ENCODE measurements around the gene CSTF3. TPM values are rescaled to one million over a fixed set of nuclear protein-coding genes. Genes with fewer than 3 reads are reported as not detected.
"Not testable (repeated sequence)": the region's sequence is repeated elsewhere in the genome, so short reads cannot be mapped to it uniquely, and the experiment has no call there.

Gene CSTF3
- total RNA-seq, 2 donors from 2014 or later = 22.9 to 29.9 TPM

- Histone ChIP-seq H3K4me1 (peaks cover 14% of the 10 kb centered on the region), H3K27ac (peak overlapping the region; percentile 74)
- intact Hi-C loops (cut with DNase I) = loop anchor here (5.0 to 10.0 kb wide), 2 partner anchors 97 to 534 kb away; partner anchors contain the start of gene HIPK3
Observed at GRCh38 chr11:33160587-33160986, 693 bp downstream of the CSTF3 start.

GRCh38 chr11:33160136-33160535 is 1.1 kb downstream of the CSTF3 start:
- no peaks in the 10 kb centered on the region for H3K27me3 ChIP-seq
- H3K36me3 ChIP-seq = no peaks in the 10 kb centered on the region
- TF ChIP-seq, protein P1, sequence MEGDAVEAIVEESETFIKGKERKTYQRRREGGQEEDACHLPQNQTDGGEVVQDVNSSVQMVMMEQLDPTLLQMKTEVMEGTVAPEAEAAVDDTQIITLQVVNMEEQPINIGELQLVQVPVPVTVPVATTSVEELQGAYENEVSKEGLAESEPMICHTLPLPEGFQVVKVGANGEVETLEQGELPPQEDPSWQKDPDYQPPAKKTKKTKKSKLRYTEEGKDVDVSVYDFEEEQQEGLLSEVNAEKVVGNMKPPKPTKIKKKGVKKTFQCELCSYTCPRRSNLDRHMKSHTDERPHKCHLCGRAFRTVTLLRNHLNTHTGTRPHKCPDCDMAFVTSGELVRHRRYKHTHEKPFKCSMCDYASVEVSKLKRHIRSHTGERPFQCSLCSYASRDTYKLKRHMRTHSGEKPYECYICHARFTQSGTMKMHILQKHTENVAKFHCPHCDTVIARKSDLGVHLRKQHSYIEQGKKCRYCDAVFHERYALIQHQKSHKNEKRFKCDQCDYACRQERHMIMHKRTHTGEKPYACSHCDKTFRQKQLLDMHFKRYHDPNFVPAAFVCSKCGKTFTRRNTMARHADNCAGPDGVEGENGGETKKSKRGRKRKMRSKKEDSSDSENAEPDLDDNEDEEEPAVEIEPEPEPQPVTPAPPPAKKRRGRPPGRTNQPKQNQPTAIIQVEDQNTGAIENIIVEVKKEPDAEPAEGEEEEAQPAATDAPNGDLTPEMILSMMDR (IDR thresholded peaks at IDR 0.05) = no peak
- H3K4me3 ChIP-seq = peak overlapping the region; percentile 92
- DNase-seq = no peak
- peaks cover 14% of the 10 kb centered on the region for H3K4me1 ChIP-seq
- peak overlapping the region in 1 of 2 donors; percentile 97 for H3K9ac ChIP-seq (ENCODE audit: low read depth in 2 of 2, low read length in 2 of 2)
- H3K9me3 ChIP-seq = no peaks in the 10 kb centered on the region
- H3K27ac ChIP-seq = no peak overlapping the region
- intact Hi-C loops (cut with DNase I) = loop anchor here (5.0 to 10.0 kb wide), 2 partner anchors 97 to 535 kb away; partner anchors contain the start of gene HIPK3

More at GRCh38 chr11:33160587-33160986, 693 bp downstream of the CSTF3 start:
- H3K9ac ChIP-seq (ENCODE audit: low read depth in 2 of 2, low read length in 2 of 2) = peak overlapping the region; percentile 85 to 97
- H3K4me3 ChIP-seq = peak overlapping the region; percentile 92
- TF ChIP-seq, protein P1 (IDR thresholded peaks at IDR 0.05) = no peak
- DNase-seq = no peak
- no peaks in the 10 kb centered on the region for H3K9me3 ChIP-seq
- no peaks in the 10 kb centered on the region for H3K27me3 ChIP-seq
- H3K36me3 ChIP-seq = no peaks in the 10 kb centered on the region

DNA sequence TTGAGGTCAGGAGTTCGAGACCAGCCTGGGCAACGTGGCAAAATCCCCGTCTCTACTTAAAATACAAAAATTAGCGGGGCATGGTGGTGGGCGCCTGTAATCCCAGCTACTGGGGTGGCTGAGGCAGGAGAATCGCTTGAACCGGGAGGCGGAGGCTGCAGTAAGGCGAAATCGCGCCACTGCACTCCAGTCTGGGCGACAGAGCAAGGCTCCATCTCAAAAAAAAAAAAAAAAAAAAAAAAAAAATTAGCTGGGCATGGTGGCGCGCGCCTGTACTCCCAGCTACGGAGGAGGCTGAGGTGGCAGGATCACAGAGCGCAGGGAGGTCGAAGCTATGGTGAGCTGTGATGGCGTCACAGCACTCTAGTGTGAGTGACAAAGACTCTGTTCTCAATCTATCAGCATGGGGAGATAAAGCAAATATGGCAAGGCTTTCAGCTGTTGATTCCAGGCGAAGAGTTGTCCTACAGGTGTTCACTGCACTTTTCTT is 1.9 kb downstream of the CSTF3 start:
- H3K36me3 ChIP-seq; H3K4me3 ChIP-seq; H3K9me3 ChIP-seq; intact Hi-C loops (cut with DNase I); H3K27ac ChIP-seq; H3K9ac ChIP-seq (ENCODE audit: low read depth in 2 of 2, low read length in 2 of 2); DNase-seq; H3K27me3 ChIP-seq: not testable (repeated sequence)
- peaks cover 14% of the 10 kb centered on the region for H3K4me1 ChIP-seq

DNA sequence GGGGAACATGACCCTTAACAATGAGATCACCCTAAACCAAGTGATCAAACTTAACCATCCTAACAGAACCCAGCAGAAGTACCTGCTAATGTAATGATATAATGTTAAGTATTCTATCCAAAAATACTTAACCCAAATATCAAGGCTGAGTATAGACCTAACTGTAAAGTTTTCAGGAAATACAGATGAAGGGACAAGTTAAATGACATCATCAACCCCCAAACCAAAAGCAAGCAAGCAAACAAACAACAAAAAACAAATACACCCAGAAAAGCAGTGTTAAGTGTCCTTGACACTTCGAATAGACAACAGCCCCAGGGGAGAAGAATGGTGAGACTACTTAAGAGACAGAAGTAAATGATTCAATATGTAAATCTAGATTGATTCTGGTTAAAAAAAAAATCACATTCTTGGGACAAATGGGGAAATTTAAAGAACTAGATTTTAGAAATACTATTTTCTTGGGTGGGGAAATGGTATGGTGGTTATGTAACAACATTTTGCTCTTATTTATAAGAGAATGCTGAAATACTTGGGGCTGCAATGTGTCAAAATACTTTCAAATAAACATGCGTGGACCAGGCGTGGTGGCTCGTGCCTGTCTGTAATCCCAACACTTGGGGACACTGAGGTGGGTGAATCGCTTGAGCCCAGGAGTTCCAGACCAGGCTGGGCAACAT is 2.5 kb downstream of the CSTF3 start:
- intact Hi-C loops (cut with DNase I) = no loop called here
- peaks cover 14% of the 10 kb centered on the region for H3K4me1 ChIP-seq

DNA sequence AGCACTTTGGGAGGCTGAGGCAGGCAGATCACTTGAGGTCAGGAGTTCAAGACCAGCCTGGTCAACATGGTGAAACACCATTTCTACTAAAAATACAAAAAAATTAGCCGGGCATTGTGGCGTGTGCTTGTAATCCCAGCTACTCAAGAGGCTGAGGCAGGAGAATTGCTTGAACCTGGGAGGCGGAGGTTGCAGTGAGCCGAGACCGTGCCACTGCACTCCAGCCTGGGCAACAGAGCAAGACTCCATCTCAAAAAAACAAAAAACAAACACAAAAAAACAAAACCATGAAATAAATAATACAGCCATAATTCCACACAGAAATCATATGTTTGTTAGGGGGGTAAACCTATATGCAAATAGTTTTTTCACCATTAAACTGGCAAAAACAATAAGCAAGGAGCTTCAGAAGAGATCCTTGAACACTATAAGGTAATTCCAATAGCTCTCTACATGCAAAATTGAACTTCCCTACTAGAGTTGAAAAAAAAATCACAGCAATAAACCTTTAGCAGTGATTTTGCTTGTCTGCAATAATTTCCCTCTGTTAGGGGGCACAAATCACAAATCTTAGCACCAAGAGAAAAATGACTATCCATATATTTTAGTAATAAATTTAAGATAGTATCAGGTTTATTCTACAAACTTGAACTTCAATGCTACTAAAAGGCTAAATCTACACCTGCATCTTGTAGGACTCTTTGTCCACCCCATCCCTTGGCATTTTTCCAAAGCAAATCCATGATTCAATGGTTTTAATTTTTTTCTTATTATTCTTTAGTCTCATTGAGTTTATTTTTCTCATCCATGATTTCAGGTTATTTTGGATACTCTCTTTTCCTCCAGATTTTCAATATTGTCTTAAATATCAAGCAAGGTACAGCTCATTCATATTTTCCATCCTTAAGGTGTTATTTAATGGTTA is 3.9 kb downstream of the CSTF3 start:
- peaks cover 14% of the 10 kb centered on the region for H3K4me1 ChIP-seq
- H3K9me3 ChIP-seq = no peaks in the 10 kb centered on the region
- no peaks in the 10 kb centered on the region for H3K27me3 ChIP-seq
- no peak overlapping the region for H3K9ac ChIP-seq (ENCODE audit: low read depth in 2 of 2, low read length in 2 of 2)
- TF ChIP-seq, protein P1 (IDR thresholded peaks at IDR 0.05) = no peak
- no peak for DNase-seq
- H3K27ac ChIP-seq = no peak overlapping the region
- no peak overlapping the region for H3K4me3 ChIP-seq
- intact Hi-C loops (cut with DNase I) = no loop called here
- no peaks in the 10 kb centered on the region for H3K36me3 ChIP-seq

More for the DNA sequence above, 2.5 kb downstream of the CSTF3 start:
- no peaks in the 10 kb centered on the region for H3K9me3 ChIP-seq
- no peaks in the 10 kb centered on the region for H3K36me3 ChIP-seq
- no peak overlapping the region for H3K4me3 ChIP-seq
- no peaks in the 10 kb centered on the region for H3K27me3 ChIP-seq
- DNase-seq = no peak
- TF ChIP-seq, protein P1 (IDR thresholded peaks at IDR 0.05) = no peak
- no peak overlapping the region for H3K9ac ChIP-seq (ENCODE audit: low read depth in 2 of 2, low read length in 2 of 2)
- H3K27ac ChIP-seq = no peak overlapping the region
